Esophagus (tissue), 2 donors: ENCODE measurements around the gene DUOX1. TPM values are rescaled to one million over a fixed set of nuclear protein-coding genes. Genes with fewer than 3 reads are reported as not detected.

Experiments used
- H3K27ac ChIP-seq, 2 donors: one replicate each; pipeline ENCODE4 v1.5.1; 2013; ENCODE audit warnings: low read depth in 2 of 2, mild to moderate bottlenecking in 2 of 2, inconsistent platforms in 1 of 2, low read length in 1 of 2, moderate library complexity in 1 of 2
- H3K27me3 ChIP-seq, 2 donors: one replicate each; pipeline ENCODE4 v1.6.1; 2013; ENCODE audit warnings: low read length in 2 of 2, control low read depth in 1 of 2, mild to moderate bottlenecking in 1 of 2; ENCODE audit not compliant: insufficient read depth in 2 of 2, control insufficient read depth in 1 of 2
- H3K36me3 ChIP-seq, 2 donors: one replicate each; pipeline ENCODE4 v1.6.1; 2013; ENCODE audit warnings: low read length in 1 of 2; ENCODE audit not compliant: control insufficient read depth in 2 of 2, insufficient read depth in 2 of 2
- H3K4me1 ChIP-seq, 2 donors: one replicate each; pipeline ENCODE4 v1.6.1; 2013; ENCODE audit warnings: low read length in 1 of 2; ENCODE audit not compliant: control insufficient read depth in 2 of 2, insufficient read depth in 2 of 2
- H3K4me3 ChIP-seq, 2 donors: one replicate each; pipeline ENCODE4 v1.5.1; 2013; ENCODE audit warnings: low read length in 2 of 2, mild to moderate bottlenecking in 2 of 2, low read depth in 1 of 2, moderate library complexity in 1 of 2
- H3K9me3 ChIP-seq, 2 donors: one replicate each; pipeline ENCODE4 v1.6.1; 2013; ENCODE audit warnings: mild to moderate bottlenecking in 2 of 2, low read depth in 1 of 2, low read length in 1 of 2, moderate library complexity in 1 of 2; ENCODE audit not compliant: control insufficient read depth in 2 of 2, insufficient read depth in 1 of 2
- WGBS, 2 donors: extraction: QIAGEN DNeasy Blood & Tissue Kit; methylation state at CpG; one replicate each; pipeline ENCODE4 v1.1.7; 2013; 5-methylcytosine and 5-hydroxymethylcytosine counted together
- polyA plus RNA-seq, 2 donors: library from polyadenylated mRNA; stranded (reverse); fragments of 200-250 nt; gene quantifications; one replicate each; pipeline ENCODE4 v1.2.3, GENCODE V29; 2013
- donor health status: healthy with polysubstance abuse.
- donor health status: Bipolar disorder and iron deficiency.

DUOX1 gene
- polyA plus RNA-seq, 2 donors, result 64.7 to 111 TPM

DNA sequence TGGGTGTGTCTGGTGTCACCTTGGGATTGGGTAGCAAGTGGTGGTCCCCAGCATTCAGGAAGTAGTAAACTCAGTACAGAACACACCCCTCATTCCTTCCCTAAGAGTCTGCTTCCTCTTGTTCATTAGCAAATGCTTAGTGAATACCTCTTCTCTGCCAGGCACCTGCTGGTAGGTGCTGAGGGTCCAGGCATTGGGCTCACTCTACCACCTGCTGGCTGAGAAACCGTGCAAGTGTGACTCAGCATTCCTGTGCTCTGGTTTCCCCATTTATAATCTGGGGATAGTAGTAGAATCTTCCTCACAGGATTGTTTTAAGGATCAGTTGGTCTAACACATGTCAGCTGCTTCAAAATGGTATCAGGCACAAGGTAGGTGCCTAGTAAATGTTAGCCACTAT lies 53.2 kb downstream of the DUOX1 start:
- 27 to 45% methylated on average over 1 of the region's 1 CpG for WGBS, 2 donors
- Histone ChIP-seq H3K4me3 (no peak overlapping the region), H3K9me3 (no peaks in the 10 kb centered on the region), H3K27me3 (no peaks in the 10 kb centered on the region), H3K36me3 (no peaks in the 10 kb centered on the region), H3K4me1 (peaks cover 3 to 6% of the 10 kb centered on the region in 2 donors), H3K27ac (no peak overlapping the region)

GRCh38 chr15:45183511-45183910 lies 53.7 kb downstream of the DUOX1 start:
- Histone ChIP-seq H3K27me3 (no peaks in the 10 kb centered on the region), H3K9me3 (no peaks in the 10 kb centered on the region), H3K4me1 (peaks cover 3 to 10% of the 10 kb centered on the region in 2 donors), H3K27ac (no peak overlapping the region), H3K36me3 (no peaks in the 10 kb centered on the region), H3K4me3 (no peak overlapping the region)
- 89 to 93% methylated on average over 2 of the region's 2 CpGs for WGBS, 2 donors

- Histone ChIP-seq H3K27ac (no peak overlapping the region), H3K27me3 (no peaks in the 10 kb centered on the region), H3K9me3 (no peaks in the 10 kb centered on the region), H3K36me3 (no peaks in the 10 kb centered on the region), H3K4me3 (no peak overlapping the region), H3K4me1 (peaks cover 3 to 10% of the 10 kb centered on the region in 2 donors)
- 71 to 73% methylated on average over 7 to 9 of the region's 9 CpGs for WGBS, 2 donors
Observed at GRCh38 chr15:45184562-45185041, 54.8 kb downstream of the DUOX1 start.

DNA sequence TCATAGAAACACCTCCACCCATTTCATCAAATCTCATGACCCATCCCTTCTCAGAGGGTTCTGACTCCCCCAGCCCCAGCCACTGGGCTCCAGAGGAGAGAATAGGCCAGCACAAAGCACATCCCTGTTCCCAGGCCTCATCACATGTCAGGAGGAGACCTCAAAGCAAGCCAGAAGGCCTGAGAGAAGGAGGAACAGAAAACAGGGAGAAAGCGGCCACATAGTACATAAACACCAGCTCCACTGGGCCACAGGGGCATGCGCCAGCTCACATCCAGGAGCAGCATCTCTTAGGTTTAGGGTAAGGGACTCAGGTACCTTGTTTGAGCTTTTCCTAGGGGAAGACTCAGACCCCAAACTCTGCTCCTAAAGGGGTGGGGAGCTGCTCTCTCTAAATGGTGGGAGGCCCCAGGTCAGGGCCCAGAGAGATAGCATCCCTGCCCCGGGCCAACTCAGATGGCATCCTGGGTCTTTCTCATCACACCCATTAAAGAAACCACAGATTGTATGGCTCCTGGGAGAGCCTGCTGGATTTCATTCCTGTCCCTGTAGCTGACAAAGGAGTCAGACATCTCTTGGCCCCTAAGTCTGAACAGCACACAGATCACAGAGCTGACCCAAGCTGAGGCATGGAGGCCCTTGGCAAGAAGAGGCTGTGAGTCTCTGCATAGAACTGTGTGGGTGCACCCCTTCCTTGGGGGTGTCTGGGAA lies 55.4 kb downstream of the DUOX1 start:
- no peaks in the 10 kb centered on the region for H3K36me3 ChIP-seq
- no peaks in the 10 kb centered on the region for H3K27me3 ChIP-seq
- H3K27ac ChIP-seq, result no peak overlapping the region
- 84 to 88% methylated on average over 3 of the region's 3 CpGs for WGBS, 2 donors
- H3K4me1 ChIP-seq, result peaks cover 3 to 10% of the 10 kb centered on the region in 2 donors
- H3K9me3 ChIP-seq, result no peaks in the 10 kb centered on the region
- no peak overlapping the region for H3K4me3 ChIP-seq

- Histone ChIP-seq H3K36me3 (no peaks in the 10 kb centered on the region), H3K9me3 (no peaks in the 10 kb centered on the region), H3K27me3 (no peaks in the 10 kb centered on the region), H3K4me1 (peaks cover 3 to 8% of the 10 kb centered on the region in 2 donors), H3K27ac (peak overlapping the region; percentile 26 to 47), H3K4me3 (peak overlapping the region in 1 of 2 donors; percentile 2)
- 54 to 57% methylated on average over 8 of the region's 8 CpGs for WGBS, 2 donors
Observed at GRCh38 chr15:45185903-45186770, 56.3 kb downstream of the DUOX1 start.

DNA sequence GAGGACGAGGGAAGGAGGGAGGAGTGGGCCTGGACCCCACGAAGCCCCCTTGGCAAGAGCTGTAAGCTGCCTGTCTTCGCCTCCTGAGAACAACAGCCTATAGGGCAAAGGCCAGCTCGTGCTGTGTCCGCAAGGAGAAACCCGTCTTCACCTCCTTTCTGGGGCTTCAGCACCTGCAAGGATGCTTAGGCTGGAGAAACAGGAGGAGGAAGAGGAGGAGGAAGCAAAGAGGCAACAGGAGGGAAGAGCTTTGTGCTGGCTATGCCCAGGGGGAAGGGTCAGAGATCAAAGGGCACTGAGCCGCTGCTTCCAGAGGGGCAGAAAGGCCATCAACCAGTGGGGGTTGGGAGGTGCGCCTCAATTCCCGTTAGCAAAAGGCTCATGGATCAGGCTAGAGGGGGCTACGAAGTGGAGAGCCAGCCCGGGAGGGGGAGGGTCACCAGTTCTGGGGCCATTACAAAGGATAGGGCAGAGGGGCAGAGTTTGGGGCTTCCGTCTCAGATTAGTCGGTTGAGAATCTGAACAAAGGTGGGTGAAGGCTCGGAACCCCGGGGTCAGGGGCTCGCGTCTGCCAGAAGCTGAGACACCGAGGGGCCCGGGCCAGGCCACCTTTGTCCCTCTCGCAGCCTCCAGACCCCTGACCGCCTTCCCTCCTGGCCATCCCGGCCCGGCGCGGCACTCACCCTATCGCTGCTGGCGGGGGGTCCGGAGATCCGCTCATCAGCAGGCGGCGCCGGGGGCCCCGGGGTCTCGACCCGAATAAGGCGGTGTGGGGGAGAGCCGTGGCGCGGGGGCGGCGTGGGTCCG lies 57.2 kb downstream of the DUOX1 start:
- Histone ChIP-seq H3K4me3 (peak overlapping the region; percentile 33 to 53), H3K4me1 (peaks cover 3 to 8% of the 10 kb centered on the region in 2 donors), H3K27me3 (no peaks in the 10 kb centered on the region), H3K36me3 (no peaks in the 10 kb centered on the region), H3K9me3 (no peaks in the 10 kb centered on the region), H3K27ac (peak overlapping the region; percentile 50 to 51)
- WGBS, 2 donors, result 16 to 20% methylated on average over 35 to 42 of the region's 42 CpGs

DNA sequence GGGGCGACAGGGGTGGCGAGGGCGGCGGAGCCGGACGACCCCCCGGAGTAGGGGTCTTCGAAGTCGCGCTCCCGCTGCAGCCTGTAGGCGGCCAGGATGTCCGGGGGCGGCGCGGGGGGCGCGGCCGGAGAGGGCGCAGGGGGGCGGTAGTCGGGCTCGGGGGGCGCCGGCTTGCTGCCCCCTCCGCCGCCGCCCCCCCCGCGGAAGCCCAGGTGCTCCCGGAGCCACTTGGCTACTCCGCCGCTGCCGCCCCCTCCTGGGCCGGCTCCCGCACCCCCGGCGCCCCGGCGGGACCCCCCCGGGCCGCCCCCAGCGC lies 57.7 kb downstream of the DUOX1 start:
- H3K27me3 ChIP-seq, result no peaks in the 10 kb centered on the region
- H3K9me3 ChIP-seq, result no peaks in the 10 kb centered on the region
- WGBS, 2 donors, result 1 to 3% methylated on average over 10 to 43 of the region's 43 CpGs
- no peaks in the 10 kb centered on the region for H3K36me3 ChIP-seq
- peak overlapping the region; percentile 50 to 51 for H3K27ac ChIP-seq
- peak overlapping the region; percentile 33 to 53 for H3K4me3 ChIP-seq
- H3K4me1 ChIP-seq, result peaks cover 3 to 8% of the 10 kb centered on the region in 2 donors

DNA sequence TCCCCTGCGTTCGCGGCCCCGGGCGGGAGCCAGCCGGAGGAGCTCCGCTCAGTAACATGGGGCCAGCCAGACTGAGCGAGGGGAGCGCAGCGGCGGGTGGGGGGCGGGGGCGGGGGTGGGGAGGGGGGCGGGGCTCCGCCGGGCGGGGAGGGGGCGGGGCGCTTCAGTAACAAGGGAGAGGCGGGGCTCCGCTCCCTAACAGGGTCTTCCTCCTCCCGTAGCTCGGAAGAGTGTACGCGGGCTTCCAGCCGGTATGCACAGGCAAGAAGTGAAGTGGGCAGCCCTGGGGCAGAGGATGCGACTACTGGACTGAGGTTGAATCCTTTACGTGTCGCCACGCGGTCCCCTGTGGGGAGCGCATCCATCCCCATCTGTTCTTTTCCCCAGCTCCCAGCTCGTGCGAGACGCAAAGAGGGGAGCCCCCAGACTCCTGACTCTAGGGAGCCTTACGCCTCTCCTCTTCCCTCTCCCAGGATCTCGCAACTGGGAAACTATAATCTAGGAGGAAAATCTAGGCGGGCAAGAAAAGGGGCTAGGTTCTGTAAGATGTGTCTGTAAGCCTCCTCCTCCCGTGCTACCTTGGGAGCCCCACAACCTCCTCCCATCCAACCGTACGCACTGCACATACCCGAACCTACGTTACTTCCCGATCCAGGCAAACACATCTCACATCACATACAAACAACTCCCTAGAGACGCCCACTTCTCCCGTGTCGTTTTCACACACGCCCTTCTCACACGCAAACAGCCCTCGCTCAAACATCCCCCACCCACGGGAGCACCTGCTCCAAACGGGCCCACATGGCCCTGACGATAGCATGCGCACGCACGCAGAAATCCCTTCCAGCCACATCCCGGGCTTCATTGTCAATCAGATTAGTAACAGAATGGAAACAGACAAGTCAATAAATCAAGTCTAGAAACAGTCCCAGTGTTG lies 58.4 kb downstream of the DUOX1 start, which contains the start of gene SHF:
Gene SHF (minus strand): TSS at position 73 of the 937 bp plus-strand sequence. CDS start 15 bp downstream, at position 58.
- no peaks in the 10 kb centered on the region for H3K36me3 ChIP-seq
- no peaks in the 10 kb centered on the region for H3K27me3 ChIP-seq
- H3K27ac ChIP-seq, result peak within 1 kb of the TSS; percentile 51 to 73
- no peaks in the 10 kb centered on the region for H3K9me3 ChIP-seq
- H3K4me3 ChIP-seq, result peak within 1 kb of the TSS; percentile 53 to 59
- WGBS, 2 donors, result 1% methylated on average over 37 to 53 of the region's 57 CpGs
- H3K4me1 ChIP-seq, result peaks cover 3 to 8% of the 10 kb centered on the region in 2 donors
